Prostate gland (tissue), 2 donors: ENCODE results near the gene ZNF85.

ENCODE experiments used
- POLR2AphosphoS5 ChIP-seq: sonication (generic); formaldehyde crosslinking; IDR thresholded peaks from one replicate; pipeline ENCODE4 v1.6.1; 2017; ENCODE audit warnings: antibody characterized with exemption
- TF ChIP-seq, protein P1 (sequence below), 4 experiments: fragments of 200-600 bp in 2 of 4; fragments of 450-650 bp in 2 of 4; sonication (generic) in 2 of 4; IDR thresholded peaks; 1 replicate in 3 of 4; 2 replicates in 1 of 4; pipeline ENCODE4 v1.5.1; 2016 to 2019; ENCODE audit warnings: antibody characterized with exemption in 4 of 4, mild to moderate bottlenecking in 2 of 4, moderate library complexity in 2 of 4

DNA sequence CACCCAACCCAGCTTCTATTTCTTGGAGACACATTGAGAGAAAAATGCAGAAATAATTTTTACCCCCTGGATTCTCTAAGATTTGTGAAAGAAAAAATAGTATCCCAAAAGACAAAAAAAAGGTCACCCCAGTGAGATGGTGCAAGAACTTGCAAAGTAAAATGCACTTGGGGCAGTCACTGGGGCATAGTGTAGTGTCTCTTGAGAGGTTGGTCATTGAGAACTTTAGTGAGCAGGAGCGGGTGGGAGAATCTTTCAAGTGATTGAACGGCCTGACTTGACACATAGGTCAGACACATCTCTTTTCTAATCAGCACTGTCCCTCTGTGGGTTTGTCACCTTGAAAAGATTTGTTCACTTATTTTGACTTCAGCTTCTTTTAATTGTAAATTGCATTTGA, 2.4 kb downstream of the ZNF85 start:
- no peak for TF ChIP-seq POLR2AphosphoS5
- TF ChIP-seq, protein P1, sequence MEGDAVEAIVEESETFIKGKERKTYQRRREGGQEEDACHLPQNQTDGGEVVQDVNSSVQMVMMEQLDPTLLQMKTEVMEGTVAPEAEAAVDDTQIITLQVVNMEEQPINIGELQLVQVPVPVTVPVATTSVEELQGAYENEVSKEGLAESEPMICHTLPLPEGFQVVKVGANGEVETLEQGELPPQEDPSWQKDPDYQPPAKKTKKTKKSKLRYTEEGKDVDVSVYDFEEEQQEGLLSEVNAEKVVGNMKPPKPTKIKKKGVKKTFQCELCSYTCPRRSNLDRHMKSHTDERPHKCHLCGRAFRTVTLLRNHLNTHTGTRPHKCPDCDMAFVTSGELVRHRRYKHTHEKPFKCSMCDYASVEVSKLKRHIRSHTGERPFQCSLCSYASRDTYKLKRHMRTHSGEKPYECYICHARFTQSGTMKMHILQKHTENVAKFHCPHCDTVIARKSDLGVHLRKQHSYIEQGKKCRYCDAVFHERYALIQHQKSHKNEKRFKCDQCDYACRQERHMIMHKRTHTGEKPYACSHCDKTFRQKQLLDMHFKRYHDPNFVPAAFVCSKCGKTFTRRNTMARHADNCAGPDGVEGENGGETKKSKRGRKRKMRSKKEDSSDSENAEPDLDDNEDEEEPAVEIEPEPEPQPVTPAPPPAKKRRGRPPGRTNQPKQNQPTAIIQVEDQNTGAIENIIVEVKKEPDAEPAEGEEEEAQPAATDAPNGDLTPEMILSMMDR (IDR thresholded peaks at IDR 0.05) = no peak
